NB4 (cell line): Measurements from ENCODE around the gene ARL10.
"Not testable (repeated sequence)": the region's sequence is repeated elsewhere in the genome, so short reads cannot be mapped to it uniquely, and the experiment has no call there.

Source experiments
- DNase-seq: peaks from one replicate; pipeline ENCODE4 v3.0.0; 2010; ENCODE audit warnings: low read depth
- H3K4me3 ChIP-seq: one replicate; pipeline ENCODE4 v1.5.1; 2011; ENCODE audit warnings: mild to moderate bottlenecking, low read depth, low read length, moderate library complexity
- CTCF ChIP-seq: IDR thresholded peaks from one replicate; pipeline ENCODE4 v1.5.1; 2012; ENCODE audit warnings: low read depth, low read length
- MAX ChIP-seq: IDR thresholded peaks from 2 replicates; pipeline ENCODE4 v1.6.1; 2011; ENCODE audit warnings: low read depth, low read length
- MYC ChIP-seq: IDR thresholded peaks from 2 replicates; pipeline ENCODE4 v1.6.1; 2011; ENCODE audit warnings: low read depth, low read length
- POLR2A ChIP-seq: IDR thresholded peaks from 2 replicates; pipeline ENCODE4 v1.6.1; 2011; ENCODE audit warnings: mild to moderate bottlenecking; ENCODE audit not compliant: insufficient read length; ENCODE audit errors: extremely low read depth

The ARL10 gene

GRCh38 chr5:176406436-176407052, 41.3 kb downstream of the ARL10 start:
- no peak overlapping the region for H3K4me3 ChIP-seq
- no peak for DNase-seq
- TF ChIP-seq MYC, result no peak
- no peak for TF ChIP-seq CTCF
- no peak for TF ChIP-seq MAX
- no peak for TF ChIP-seq POLR2A

DNA sequence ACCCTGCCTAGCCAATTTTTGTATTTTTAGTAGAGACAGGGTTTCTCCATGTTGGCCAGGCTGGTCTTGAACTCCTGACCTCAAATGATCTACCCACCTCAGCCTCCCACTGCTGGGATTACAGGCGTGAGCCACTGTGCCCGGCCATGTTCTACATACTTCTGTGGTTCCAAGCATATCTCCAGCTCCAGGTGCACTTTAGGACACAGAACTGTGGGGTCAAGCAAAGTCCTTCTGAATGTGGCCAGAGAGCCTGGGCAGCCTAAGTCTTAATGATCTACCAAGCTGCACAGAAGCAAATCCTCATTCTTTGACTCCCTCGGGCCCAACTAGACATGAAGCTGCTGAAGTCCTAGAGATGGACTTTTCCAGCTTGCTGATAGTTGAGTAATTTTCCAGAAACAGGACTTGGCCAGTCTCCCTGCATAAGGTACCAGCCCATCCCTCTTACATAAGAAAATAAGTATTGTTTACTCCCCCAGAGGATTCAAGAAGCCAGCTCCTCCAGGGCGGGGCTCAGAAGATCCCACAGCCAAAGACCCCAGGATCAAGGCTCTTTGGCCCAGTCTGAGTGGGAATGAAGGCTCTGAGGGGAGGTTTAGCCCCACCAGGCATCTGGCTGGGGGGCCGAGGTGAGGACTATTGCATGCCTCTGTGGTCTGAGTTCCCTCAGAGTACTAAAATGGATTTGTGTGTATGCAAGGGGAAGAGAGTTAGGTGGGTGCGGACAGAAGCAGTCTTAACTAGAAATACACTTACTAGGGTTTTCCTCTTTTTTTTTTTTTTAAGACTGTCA, 42.4 kb downstream of the ARL10 start:
- DNase-seq, result no peak
- no peak overlapping the region for H3K4me3 ChIP-seq
- TF ChIP-seq MAX (no peak), MYC (no peak), POLR2A (no peak), CTCF (no peak)

GRCh38 chr5:176408252-176408573, 42.9 kb downstream of the ARL10 start:
- not testable (repeated sequence) for H3K4me3 ChIP-seq, DNase-seq

DNA sequence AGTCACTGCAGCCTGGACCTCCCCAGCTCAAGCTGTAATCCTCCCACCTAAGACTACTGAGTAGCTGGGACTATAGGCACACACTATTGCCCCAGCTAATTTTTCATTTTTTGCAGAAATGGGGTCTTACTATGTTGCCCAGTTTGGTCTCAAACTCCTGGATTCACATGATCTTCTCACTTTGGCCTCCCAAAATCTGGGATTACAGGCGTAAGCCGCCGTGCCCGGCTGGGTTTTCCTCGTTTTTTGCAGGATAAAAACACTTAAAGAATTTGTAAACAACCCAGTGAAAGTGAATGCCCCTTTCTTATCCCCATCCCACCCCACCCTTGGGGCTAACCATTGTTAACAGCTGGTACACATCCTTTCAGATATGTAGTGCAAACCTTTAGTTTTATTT, 43.3 kb downstream of the ARL10 start:
- DNase-seq, result no peak
- H3K4me3 ChIP-seq, result no peak overlapping the region
- TF ChIP-seq CTCF (no peak), POLR2A (no peak), MAX (no peak), MYC (no peak)

- no peak for DNase-seq
- TF ChIP-seq CTCF, result no peak
- no peak for TF ChIP-seq MAX
- no peak for TF ChIP-seq MYC
- TF ChIP-seq POLR2A, result no peak
- H3K4me3 ChIP-seq, result no peak overlapping the region
Observed at GRCh38 chr5:176409765-176410164, 44.5 kb downstream of the ARL10 start.

GRCh38 chr5:176410486-176411180, 45.3 kb downstream of the ARL10 start:
- DNase-seq, result no peak
- H3K4me3 ChIP-seq, result no peak overlapping the region
- TF ChIP-seq POLR2A (no peak), MYC (no peak), MAX (no peak), CTCF (no peak)
